Measurements from ENCODE around the gene LLGL1.

- TF ChIP-seq ARNT (IDR thresholded peaks at IDR 0.05): no peak
- TF ChIP-seq SP1 (IDR thresholded peaks at IDR 0.05): no peak
- TF ChIP-seq FOXM1 (IDR thresholded peaks at IDR 0.05; ENCODE audit: borderline replicate concordance): no peak
- TF ChIP-seq TARDBP (IDR thresholded peaks at IDR 0.05): no peak
- no peak for TF ChIP-seq L3MBTL2 (conservative IDR thresholded peaks at IDR 0.05)
- no peak for TF ChIP-seq LEF1 (IDR thresholded peaks at IDR 0.05; ENCODE audit: borderline replicate concordance)
Observed at GRCh38 chr17:18179804-18180203, 45.6 kb upstream of the LLGL1 start.
